ENCODE data around the gene MYCBP2.
"Not testable (repeated sequence)": the region's sequence is repeated elsewhere in the genome, so short reads cannot be mapped to it uniquely, and the experiment has no call there.

MYCBP2 gene

DNA sequence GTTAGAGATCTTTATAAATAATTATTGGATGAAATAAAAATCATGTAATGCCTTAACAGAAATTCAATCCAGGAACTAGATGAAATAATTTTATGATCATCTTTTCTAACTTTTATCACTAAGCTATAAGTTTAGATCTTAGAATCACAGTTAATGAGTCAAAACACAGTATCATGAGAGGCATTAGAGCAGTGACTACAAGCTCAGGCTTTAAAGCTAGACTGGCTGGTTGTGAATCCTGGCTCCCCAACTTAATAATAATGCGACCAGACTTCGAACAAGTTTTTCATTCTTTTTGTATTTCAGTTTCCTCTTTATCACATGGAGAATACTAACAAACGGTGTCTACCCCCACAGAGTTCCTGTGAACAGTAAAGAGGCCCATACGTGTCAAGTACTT, 108.6 kb downstream of the MYCBP2 start:
- Mint-ChIP-seq H3K4me3 (no peak overlapping the region), H3K4me1 (no peaks in the 10 kb centered on the region), H3K27me3 (ENCODE audit: low read depth) (no peaks in the 10 kb centered on the region), H3K36me3 (ENCODE audit: low read depth) (peaks cover 28% of the 10 kb centered on the region), H3K9me3 (no peaks in the 10 kb centered on the region), H3K27ac (no peak overlapping the region)
- TF ChIP-seq, protein P1, sequence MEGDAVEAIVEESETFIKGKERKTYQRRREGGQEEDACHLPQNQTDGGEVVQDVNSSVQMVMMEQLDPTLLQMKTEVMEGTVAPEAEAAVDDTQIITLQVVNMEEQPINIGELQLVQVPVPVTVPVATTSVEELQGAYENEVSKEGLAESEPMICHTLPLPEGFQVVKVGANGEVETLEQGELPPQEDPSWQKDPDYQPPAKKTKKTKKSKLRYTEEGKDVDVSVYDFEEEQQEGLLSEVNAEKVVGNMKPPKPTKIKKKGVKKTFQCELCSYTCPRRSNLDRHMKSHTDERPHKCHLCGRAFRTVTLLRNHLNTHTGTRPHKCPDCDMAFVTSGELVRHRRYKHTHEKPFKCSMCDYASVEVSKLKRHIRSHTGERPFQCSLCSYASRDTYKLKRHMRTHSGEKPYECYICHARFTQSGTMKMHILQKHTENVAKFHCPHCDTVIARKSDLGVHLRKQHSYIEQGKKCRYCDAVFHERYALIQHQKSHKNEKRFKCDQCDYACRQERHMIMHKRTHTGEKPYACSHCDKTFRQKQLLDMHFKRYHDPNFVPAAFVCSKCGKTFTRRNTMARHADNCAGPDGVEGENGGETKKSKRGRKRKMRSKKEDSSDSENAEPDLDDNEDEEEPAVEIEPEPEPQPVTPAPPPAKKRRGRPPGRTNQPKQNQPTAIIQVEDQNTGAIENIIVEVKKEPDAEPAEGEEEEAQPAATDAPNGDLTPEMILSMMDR (IDR thresholded peaks at IDR 0.05; ENCODE audit: unreplicated experiment in 3 of 3): no peak

DNA sequence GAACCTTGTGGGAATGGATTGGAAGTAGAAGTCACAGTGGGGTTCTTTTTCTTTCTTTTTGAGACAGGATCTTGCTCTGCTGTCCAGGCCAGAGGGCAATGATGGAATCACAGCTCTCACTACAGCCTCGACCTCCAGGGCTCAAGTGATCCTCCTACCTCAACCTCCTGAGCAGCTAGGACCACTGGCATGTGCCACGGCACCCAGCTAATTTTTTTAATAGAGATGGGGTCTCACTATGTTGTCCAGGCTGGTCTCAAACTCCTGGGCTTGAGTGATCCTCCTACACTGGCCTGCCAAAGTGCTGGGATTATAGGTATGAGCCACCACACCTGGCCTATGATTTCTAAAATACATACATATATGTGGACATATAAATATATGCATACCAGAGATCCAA, 111.4 kb downstream of the MYCBP2 start:
- TF ChIP-seq, protein P1 (IDR thresholded peaks at IDR 0.05; ENCODE audit: unreplicated experiment in 3 of 3): no peak
- Mint-ChIP-seq H3K4me1 (no peaks in the 10 kb centered on the region), H3K9me3 (no peaks in the 10 kb centered on the region), H3K4me3 (no peak overlapping the region), H3K27ac (no peak overlapping the region), H3K27me3 (ENCODE audit: low read depth) (no peaks in the 10 kb centered on the region), H3K36me3 (ENCODE audit: low read depth) (peaks cover 24% of the 10 kb centered on the region)

- H3K36me3 Mint-ChIP-seq (ENCODE audit: low read depth): peaks cover 35% of the 10 kb centered on the region
- no peak overlapping the region for H3K27ac Mint-ChIP-seq
Observed at GRCh38 chr13:77213644-77214043, 113.2 kb downstream of the MYCBP2 start.

GRCh38 chr13:77207943-77208342, 119.0 kb downstream of the MYCBP2 start:
- Mint-ChIP-seq H3K4me1 (no peaks in the 10 kb centered on the region), H3K9me3 (peaks cover 9% of the 10 kb centered on the region), H3K36me3 (ENCODE audit: low read depth) (peaks cover 55% of the 10 kb centered on the region), H3K27me3 (ENCODE audit: low read depth) (no peaks in the 10 kb centered on the region), H3K27ac (no peak overlapping the region), H3K4me3 (no peak overlapping the region)
- TF ChIP-seq, protein P1 (IDR thresholded peaks at IDR 0.05; ENCODE audit: unreplicated experiment in 3 of 3): no peak

More at GRCh38 chr13:77213644-77214043, 113.2 kb downstream of the MYCBP2 start:
- Mint-ChIP-seq H3K9me3 (no peaks in the 10 kb centered on the region), H3K27me3 (ENCODE audit: low read depth) (no peaks in the 10 kb centered on the region), H3K4me1 (no peaks in the 10 kb centered on the region), H3K4me3 (no peak overlapping the region)
- TF ChIP-seq, protein P1 (IDR thresholded peaks at IDR 0.05; ENCODE audit: unreplicated experiment in 3 of 3): no peak

GRCh38 chr13:77198995-77199394, 127.9 kb downstream of the MYCBP2 start:
- H3K36me3 Mint-ChIP-seq (ENCODE audit: low read depth): peaks cover 36% of the 10 kb centered on the region
- peaks cover 20% of the 10 kb centered on the region for H3K9me3 Mint-ChIP-seq
- H3K4me3 Mint-ChIP-seq; H3K27ac Mint-ChIP-seq; H3K27me3 Mint-ChIP-seq (ENCODE audit: low read depth); H3K4me1 Mint-ChIP-seq: not testable (repeated sequence)

GRCh38 chr13:77196052-77196618, 130.8 kb downstream of the MYCBP2 start:
- H3K4me1 Mint-ChIP-seq: no peaks in the 10 kb centered on the region

More at GRCh38 chr13:77196052-77196618, 130.8 kb downstream of the MYCBP2 start:
- Mint-ChIP-seq H3K27me3 (ENCODE audit: low read depth) (no peaks in the 10 kb centered on the region), H3K27ac (no peak overlapping the region), H3K4me3 (no peak overlapping the region), H3K9me3 (peaks cover 10% of the 10 kb centered on the region), H3K36me3 (ENCODE audit: low read depth) (peaks cover 26% of the 10 kb centered on the region)
- TF ChIP-seq, protein P1 (IDR thresholded peaks at IDR 0.05; ENCODE audit: unreplicated experiment in 3 of 3): no peak
